ENCODE data around the gene MNT.

MNT gene

DNA sequence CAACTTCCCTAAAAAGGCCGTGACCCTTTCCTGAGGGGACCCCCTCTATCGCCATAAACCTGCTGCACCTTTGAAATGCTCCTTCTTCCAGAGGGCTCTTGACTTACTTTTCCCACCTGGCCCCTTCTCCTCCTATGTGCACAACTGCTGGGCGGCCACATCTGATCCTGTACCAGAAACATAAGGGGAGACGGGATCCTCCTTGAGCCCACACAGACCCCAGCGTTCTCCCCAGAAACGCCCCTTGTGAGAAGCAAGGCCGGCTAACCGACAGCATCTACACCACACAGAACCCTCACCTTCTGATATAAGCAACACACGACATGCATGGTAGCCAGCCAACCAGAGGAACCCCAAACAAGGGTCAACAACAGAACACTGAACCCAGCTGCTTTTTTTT lies 14.2 kb upstream of the MNT start:
- no peak for DNase-seq

- DNase-seq = no peak
Observed at GRCh38 chr17:2414446-2415064, 13.7 kb upstream of the MNT start.

DNA sequence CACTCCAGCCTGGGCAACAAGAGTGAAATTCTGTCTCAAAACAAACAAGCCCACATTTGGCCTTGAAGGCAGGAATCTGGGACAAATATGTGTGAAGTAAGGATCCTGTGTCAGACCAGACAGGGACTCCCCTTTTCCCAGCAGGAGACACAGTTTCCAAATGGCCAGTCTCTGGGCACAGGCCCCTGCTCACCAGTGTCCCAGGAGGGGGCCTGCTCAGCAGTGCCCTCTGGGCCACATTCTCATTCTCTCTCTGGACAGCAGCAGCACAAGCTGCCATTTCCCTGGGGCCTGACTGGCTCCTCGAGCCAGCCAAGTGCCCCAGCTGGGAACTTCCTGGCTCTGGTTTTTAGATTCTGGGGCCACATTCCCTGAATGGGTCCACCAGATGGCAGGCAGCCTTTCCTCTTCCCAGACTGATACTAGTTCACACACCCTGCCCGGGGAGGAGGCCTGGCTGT lies 11.7 kb upstream of the MNT start:
- DNase-seq = peak; percentile 47

DNA sequence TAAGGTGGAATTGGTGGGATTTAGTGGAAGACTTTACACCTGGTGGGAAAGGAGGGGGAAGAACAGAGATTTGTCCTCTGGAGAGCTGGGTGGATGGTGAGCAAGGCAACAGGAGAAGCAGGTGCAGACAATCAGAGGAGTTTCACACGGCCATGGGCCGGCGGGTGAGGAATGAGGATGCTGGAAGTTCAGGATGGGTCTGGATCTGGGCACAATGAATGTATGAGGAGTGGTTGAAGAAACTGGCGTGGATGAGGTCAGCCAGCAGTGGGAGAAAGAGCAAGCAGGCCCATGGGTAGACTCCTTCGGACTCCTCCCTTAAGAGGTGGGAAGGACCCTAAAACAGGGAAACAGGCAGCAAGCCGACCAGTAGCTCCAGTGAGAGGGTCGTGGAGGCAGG lies 10.1 kb upstream of the MNT start:
- DNase-seq = no peak

- DNase-seq = no peak
Observed at GRCh38 chr17:2406903-2407790, 6.3 kb upstream of the MNT start.

- DNase-seq = no peak
Observed at GRCh38 chr17:2406271-2406902, 5.5 kb upstream of the MNT start.

DNA sequence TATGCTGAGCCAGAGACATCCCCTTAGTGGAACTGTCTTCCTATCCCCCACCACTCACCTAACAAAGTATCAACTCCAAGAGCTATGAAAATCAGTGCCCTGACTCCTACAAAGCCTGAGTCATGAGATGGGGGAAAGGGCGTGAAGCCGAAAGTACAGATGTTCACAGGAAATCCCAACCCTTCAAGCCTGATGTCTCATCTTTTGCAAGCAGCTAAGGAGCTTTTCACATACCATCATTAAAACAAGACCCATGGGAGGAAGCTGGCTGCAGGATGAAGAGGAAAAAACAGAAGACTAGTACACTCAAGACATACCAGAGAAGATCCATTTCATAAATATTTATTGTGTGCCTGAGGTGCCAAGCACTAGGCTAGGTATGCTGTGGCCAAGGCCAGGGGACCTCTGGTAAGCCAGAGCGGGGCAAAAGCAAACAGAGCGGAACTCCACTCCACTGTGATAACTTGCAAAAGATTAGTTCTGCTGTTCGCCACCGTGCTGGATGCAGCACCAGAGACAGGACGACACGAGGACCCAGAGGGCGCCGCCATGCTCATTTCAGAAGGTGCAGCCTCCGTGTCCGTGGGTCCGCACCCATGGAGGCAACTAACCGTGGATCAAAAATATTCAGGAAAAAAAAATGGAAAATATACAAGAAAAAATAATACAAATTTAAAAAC lies 4.5 kb upstream of the MNT start:
- DNase-seq = no peak

DNA sequence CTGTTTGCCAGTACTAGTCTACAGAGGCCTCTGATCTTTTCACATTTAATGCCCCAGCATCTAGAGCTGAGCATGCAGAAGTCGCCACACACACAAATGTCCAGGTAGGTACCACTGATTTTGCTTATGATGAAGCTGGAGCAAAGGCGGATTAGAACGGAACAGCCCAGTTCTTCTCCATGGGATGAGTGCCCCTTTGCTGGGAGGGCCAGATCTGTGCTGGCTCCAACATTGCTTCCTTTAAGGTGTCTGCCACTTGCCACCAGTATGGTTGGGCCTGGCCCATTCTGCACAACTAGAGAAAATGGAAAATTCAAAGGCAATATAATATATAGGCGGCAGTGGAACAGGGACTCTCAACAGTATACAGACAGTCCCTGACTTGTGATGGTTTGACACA lies 2.2 kb upstream of the MNT start:
- DNase-seq = no peak

DNA sequence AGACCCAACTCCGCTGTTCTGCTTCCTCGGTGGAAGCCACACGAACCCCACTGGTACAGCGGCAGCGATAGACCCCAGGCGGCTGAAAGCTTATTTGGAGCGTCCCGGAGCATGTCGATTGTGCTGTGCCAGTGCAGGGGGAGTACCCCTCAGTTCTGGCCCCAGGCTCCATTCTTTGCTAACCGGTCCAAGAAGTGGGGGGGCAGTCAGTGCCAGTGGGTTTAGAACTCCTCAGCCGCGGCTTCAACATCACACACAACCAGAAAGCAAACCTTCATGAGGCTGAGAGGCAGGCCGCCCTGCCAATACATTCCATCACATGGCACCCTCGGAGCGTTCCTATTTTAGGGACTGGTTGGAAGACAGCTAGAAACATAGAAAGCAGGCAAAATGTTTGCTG lies 1.7 kb upstream of the MNT start:
- DNase-seq = no peak

DNA sequence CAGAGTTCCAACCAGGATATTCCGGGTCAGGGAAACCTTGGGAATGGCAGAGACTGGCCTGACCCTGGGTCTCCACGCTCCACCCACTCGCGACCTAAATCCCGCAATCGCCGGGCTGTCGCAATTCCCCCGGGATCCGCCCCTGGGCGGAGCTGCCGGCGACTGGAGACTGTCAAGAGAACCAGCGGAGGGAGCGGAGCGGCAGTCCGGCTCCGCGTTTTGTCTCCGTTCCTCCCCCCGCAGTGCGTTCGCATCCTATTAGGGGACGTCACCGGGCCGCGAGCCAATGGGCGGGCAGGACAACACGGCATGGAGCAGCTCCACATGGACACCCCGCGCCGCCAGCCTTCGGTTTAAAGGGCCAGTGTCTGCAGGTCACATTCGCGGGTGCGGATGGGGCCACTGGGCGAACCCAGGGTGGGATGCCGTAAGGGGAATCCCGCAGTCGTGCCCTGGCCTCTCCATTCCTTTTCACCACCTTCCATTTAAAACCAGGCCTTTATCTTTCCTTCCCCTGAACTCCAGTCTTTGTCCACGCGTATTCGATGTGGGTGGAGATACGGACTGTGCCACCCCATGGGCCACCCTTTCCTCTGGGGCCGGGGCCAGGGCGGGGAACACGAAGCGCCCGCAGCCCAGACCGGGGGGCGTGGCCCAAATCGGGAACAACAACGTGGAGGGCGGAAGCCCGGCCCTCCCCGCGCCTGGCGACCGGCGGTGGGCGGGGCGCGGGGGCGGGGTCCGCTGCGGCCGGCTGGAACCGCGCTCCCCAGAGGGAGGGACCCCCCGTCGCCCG lies 764 bp upstream of the MNT start:
- peak; percentile 99 for DNase-seq

DNA sequence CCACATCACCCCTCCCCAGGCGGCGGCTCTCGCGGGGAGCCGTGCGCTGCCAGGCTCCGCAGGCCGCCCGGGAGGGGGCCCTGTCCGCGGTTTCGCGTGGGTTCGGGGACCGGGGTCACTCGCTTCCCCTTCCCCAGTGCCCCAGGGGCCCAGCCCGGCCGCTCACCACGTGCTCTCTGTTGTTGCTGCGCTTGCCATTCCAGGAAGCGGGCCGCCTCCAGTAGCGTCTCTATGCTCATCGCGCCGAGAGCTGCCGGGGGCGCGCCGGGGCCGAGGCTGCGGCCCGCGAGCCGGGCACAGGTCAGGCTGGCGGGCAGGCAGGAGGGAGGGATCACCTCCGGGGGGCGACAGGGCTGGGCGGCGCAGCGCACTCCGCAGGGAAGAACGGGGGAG lies 390 bp downstream of the MNT start:
- DNase-seq = no peak

GRCh38 chr17:2399572-2400473 lies 1.0 kb downstream of the MNT start:
- DNase-seq = peak; percentile 94

DNA sequence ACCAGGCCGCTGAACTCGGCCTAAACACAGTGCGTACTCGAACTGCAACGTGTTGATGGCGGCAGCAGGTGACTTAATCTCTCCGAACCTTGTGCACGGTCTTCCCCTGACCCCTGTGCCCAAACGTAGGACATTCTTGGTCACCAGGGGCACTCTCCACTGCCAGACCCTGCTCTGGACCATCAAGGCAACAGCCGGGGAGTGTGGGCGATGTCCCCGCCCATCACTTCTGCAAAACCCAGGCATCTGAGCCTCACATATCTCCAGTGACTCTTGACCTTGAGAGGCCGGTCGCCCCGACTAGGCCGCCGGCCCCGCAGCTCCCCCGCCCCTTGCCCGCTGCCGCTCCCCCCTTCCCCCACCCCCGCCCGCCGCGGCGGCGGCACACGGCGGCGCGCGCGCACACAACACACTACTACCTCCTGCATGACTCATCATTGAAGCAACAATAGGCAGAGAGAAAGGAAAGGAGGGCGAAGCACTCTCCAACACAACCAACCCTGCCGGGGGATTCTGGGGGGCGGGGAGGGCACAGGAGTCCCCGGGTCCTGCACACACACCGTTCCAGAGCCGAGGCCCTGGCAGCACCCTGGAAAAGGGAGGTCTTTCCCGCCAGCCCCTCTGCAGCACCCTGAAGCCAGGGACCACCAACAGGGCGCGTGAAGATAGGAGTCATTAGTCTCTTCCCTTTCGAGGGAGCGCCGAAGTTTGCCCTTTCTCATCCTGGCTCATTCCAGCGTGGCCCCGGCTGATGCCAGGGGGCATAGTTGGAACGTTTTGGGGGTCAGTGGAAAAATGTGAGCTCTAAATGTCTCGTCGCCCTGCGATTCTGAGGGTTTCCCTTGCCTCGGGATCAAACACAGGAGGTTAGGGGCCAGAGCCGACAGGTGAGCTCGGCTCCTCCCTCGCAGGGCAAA lies 1.9 kb downstream of the MNT start:
- peak; percentile 52 for DNase-seq

DNA sequence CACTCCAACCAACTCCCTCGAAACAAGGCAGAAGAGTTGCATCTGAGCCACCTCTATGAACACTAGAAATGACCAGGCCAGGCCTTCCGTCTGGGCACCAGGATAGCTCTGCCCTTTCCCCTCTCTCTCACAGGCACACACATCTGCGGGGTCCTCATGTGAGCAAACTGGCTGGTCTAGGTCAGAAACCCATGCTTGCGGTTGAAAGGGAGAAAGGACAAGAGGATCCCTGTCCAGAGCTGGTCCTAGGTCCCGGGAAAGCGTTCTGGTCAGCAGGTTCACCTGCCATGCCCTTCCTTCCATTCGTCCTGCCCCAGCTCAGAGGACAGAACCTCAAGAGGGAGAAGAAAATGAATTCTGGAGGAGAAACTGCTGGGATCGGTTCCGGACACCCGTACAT lies 2.7 kb downstream of the MNT start:
- no peak for DNase-seq

DNA sequence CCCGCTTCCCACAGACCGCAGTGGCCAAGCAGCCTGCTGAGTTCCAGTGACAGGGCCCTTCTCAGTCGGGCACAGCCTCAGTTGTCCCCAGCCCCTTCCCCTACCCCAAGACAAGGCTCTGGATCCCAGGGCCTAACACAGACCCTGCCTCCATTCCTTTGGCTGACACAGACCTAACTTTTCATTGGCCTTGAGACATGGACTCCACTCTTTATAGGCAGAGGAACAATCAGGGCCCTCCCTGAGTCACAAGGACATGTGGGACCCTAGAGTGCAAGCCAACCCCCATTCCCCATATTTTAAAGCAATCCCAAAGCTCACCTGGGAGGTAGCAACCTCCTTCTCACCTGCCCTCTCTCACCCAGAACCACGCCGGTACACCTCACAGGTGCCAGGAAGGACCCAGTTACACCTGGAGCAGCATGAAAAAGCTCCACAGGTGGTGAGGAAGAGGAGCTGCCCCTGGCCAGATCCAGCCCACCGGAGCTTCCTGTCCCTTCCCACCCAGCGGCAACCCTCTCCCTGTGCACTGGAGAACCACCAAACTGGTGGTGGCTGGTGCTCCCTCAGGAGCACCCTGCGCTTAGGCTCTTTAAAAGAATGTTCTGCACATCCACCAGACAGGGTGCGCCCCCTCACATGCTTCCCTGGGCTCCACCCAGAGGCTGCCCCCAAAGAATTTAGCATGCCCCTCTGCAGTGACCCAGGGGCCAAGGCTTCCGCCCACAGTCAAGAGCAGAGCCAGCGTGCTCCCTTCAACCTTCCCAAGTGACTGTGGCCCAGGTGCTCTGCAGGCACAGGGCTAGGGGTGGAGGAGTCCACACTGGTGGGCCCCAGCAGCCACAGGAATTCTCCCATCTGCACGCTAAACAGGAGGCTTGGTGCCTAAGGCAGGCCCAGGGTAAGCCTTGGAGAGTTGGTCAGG lies 3.4 kb downstream of the MNT start:
- DNase-seq = no peak

DNA sequence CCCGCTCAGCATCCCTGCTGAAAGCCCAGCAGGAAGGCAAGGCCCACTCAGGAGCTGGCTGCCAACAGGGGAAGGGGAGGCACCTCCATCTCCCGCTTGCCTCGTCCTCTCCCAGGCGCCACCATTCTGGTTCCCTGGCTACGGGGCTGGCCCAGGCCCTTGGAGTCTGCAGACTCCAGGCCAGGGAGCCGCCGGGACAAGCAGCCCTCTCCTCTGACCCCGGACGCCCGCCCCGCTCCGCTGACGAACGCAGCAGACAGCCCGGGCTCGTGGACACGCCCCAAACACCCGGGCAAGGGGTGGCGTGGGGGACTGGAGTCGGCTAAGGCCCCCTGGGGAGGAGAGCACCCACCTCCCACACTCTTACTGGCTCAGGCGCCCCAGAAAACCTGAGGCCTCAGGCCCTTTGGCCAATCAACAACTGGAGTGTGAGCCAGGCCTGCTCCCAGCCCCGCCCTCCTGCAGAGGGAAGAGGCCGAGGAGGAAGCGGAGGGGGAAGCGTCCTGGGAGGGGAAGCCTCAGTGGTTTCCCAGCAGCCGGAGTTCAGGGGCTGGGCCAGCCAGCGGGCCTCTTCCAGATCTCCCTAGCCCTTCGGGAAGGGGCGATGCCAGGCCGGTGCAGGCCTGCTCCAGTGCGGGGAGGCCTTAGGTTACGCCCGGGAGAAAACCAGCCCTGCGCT lies 4.2 kb downstream of the MNT start:
- no peak for DNase-seq

DNA sequence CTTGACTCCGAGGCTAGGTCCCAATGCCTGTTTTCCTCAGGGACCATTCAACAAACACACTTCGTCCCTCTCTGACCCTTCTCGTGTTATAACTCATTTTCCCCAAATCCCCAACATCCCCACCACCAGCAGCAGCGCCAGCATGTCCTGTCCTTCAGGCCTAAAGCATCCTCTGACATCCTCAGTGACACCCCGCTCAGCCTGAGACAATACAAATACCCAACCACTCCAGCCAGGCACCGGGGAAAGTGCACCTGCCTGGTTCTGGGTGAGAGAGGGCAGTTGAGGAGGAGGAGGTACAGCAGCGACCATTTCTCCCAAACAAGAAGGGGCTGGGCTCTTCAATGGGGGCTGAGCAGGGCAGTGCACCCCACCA lies 4.7 kb downstream of the MNT start:
- DNase-seq = no peak
